Calu3 (cell line): ENCODE measurements around the gene RERE. TPM values are rescaled to one million over a fixed set of nuclear protein-coding genes. Genes with fewer than 3 reads are reported as not detected.

Experiments
- BruUV-seq: library from RNA; stranded (reverse); fragments of 400-500 nt; replicated peaks from 2 replicates; lab custom pipeline; 2021; lab: Mats Ljungman, UMichigan
- CTCF ChIA-PET: fragments of 300-600 bp; sonication (Branson Sonifier 250); formaldehyde crosslinking; loops from one replicate; lab custom pipeline; 2022; ENCODE audit warnings: antibody characterized with exemption; lab: Charles Lee
- DNase-seq: peaks from one replicate; pipeline ENCODE4 v3.0.0; 2022
- H3K27ac Mint-ChIP-seq: one replicate; pipeline ENCODE4 v1.8.0; 2022; ENCODE audit warnings: mixed read lengths; ENCODE audit not compliant: unreplicated experiment
- H3K27me3 Mint-ChIP-seq: one replicate; pipeline ENCODE4 v1.8.0; 2022; ENCODE audit warnings: mixed read lengths; ENCODE audit not compliant: unreplicated experiment
- H3K36me3 Mint-ChIP-seq: one replicate; pipeline ENCODE4 v1.8.0; 2022; ENCODE audit warnings: mild to moderate bottlenecking, moderate library complexity, mixed read lengths; ENCODE audit not compliant: insufficient read depth, unreplicated experiment
- H3K4me1 Mint-ChIP-seq: one replicate; pipeline ENCODE4 v1.8.0; 2022; ENCODE audit warnings: mild to moderate bottlenecking, low read depth, mixed read lengths; ENCODE audit not compliant: unreplicated experiment
- H3K4me3 Mint-ChIP-seq: one replicate; pipeline ENCODE4 v1.8.0; 2022; ENCODE audit warnings: mild to moderate bottlenecking, low read depth, moderate library complexity, mixed read lengths; ENCODE audit not compliant: unreplicated experiment
- H3K9me3 Mint-ChIP-seq: one replicate; pipeline ENCODE4 v1.8.0; 2022; ENCODE audit warnings: low read depth, mixed read lengths; ENCODE audit not compliant: unreplicated experiment
- intact Hi-C: fragments of 100-400 bp; cut with micrococcal nuclease; formaldehyde crosslinking; loops from one replicate; pipeline ENCODE4 v1.10.0; 2022; ENCODE audit not compliant: unreplicated experiment
- total RNA-seq: library from RNA; stranded (reverse); gene quantifications from 2 replicates; pipeline ENCODE4 v1.2.3, GENCODE V29; 2022
- TF ChIP-seq, protein P1 (sequence below): fragments of 200-600 bp; IDR thresholded peaks from one replicate; pipeline ENCODE4 v1.8.0; 2022; ENCODE audit warnings: antibody characterized with exemption; ENCODE audit not compliant: unreplicated experiment

RERE gene
- total RNA-seq, 1 experiment from 2014 or later, result 45.9 TPM

DNA sequence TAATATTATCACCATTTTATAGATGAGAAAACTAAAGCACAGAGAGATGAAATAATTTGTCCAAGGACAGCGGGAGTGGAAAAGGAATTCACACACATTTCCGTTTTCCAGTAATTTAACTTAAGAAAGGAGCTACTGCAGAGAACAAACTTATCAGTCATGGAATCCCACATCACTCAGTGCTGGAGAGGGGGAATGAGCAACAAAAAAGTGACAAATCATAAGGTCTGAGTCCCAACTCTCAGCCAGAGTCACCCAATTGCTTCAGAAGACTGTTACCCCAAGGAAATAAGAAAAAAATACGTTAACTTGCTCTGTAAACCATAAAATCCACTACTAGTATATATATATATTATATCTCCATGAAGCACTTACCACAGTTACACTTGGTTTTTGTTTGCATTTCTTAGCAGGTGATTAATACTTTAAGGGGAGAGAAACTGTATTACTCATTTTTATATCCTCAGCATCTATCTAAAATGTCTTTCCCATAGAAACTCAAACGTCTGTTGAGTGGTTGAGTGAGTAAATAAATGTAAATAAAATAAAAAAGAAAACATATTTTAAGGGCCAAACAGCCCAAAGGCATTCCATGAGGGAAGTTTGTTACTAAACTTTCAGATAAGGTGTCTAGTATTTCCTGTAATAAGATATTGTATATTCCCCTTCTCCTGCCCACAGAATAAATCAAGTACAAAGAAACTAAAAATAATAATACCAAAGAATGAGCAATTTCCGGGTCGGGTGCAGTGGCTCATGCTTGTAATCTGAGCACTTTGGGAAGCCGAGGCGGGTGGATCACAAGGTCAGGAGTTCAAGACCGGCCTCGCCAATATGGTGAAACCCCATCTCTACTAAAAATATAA, 422.8 kb downstream of the RERE start:
- peaks cover 5% of the 10 kb centered on the region for H3K36me3 Mint-ChIP-seq
- TF ChIP-seq, protein P1, sequence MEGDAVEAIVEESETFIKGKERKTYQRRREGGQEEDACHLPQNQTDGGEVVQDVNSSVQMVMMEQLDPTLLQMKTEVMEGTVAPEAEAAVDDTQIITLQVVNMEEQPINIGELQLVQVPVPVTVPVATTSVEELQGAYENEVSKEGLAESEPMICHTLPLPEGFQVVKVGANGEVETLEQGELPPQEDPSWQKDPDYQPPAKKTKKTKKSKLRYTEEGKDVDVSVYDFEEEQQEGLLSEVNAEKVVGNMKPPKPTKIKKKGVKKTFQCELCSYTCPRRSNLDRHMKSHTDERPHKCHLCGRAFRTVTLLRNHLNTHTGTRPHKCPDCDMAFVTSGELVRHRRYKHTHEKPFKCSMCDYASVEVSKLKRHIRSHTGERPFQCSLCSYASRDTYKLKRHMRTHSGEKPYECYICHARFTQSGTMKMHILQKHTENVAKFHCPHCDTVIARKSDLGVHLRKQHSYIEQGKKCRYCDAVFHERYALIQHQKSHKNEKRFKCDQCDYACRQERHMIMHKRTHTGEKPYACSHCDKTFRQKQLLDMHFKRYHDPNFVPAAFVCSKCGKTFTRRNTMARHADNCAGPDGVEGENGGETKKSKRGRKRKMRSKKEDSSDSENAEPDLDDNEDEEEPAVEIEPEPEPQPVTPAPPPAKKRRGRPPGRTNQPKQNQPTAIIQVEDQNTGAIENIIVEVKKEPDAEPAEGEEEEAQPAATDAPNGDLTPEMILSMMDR, result no peak
- intact Hi-C loops, result no loop called here
- no peak overlapping the region for H3K4me3 Mint-ChIP-seq
- BruUV-seq, result no TSS peak
- peaks cover 50% of the 10 kb centered on the region for H3K4me1 Mint-ChIP-seq
- no peaks in the 10 kb centered on the region for H3K27me3 Mint-ChIP-seq
- peak; percentile 25 for DNase-seq
- H3K27ac Mint-ChIP-seq, result peak overlapping the region; percentile 17
- no peaks in the 10 kb centered on the region for H3K9me3 Mint-ChIP-seq
- CTCF ChIA-PET, result interaction anchor here (0.7 kb wide), 1 partner anchor 482 kb away, joined by 4 read pairs; no protein-coding TSS in a partner anchor

DNA sequence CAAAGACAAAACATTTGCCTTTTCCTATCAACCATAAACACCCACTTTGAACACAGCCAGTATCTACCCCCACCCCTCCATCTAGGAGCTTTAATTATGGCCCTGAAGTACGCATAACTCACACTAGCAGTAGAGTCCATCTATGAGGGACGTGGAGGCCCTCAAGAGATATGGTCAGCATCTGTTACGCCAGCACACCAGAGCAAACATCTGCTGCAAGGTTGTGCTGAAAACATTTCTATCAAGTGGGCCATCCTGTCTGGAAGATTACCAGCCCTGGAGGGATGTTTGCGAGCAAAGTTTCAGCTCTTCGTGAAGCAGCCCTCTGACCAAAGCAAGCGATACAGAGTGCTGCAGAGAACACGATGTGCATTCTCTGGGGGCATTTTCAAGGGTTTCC, 424.9 kb downstream of the RERE start:
- H3K4me1 Mint-ChIP-seq, result peaks cover 40% of the 10 kb centered on the region
- intact Hi-C loops, result no loop called here
- no TSS peak for BruUV-seq
- H3K27me3 Mint-ChIP-seq, result no peaks in the 10 kb centered on the region
- H3K4me3 Mint-ChIP-seq, result no peak overlapping the region
- CTCF ChIA-PET, result no interaction called here
- DNase-seq, result no peak
- no peaks in the 10 kb centered on the region for H3K9me3 Mint-ChIP-seq
- no peaks in the 10 kb centered on the region for H3K36me3 Mint-ChIP-seq
- TF ChIP-seq, protein P1, result no peak
- no peak overlapping the region for H3K27ac Mint-ChIP-seq

DNA sequence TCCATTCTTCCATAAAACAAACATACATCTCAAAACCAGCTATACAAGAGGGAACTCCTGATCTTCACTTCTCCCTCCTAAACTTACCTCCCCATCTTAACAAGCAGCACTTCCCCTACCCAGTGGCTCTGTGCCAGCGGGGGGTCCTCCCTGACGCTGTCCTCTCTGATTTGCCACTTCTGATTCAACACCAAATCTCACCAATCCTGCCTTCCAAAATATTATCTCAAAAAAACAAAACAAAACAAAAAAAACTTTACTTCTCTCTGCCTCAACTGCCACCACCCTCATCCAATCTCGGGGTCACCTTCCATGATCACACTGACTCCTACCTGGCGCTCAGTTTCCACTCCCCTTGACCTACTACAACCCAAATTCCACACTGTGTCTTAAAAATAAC, 426.7 kb downstream of the RERE start:
- CTCF ChIA-PET, result no interaction called here
- Mint-ChIP-seq H3K4me3 (no peak overlapping the region), H3K27ac (no peak overlapping the region), H3K4me1 (peaks cover 40% of the 10 kb centered on the region), H3K9me3 (no peaks in the 10 kb centered on the region), H3K36me3 (no peaks in the 10 kb centered on the region), H3K27me3 (no peaks in the 10 kb centered on the region)
- TF ChIP-seq, protein P1, result no peak
- intact Hi-C loops, result no loop called here
- no TSS peak for BruUV-seq
- DNase-seq, result no peak

DNA sequence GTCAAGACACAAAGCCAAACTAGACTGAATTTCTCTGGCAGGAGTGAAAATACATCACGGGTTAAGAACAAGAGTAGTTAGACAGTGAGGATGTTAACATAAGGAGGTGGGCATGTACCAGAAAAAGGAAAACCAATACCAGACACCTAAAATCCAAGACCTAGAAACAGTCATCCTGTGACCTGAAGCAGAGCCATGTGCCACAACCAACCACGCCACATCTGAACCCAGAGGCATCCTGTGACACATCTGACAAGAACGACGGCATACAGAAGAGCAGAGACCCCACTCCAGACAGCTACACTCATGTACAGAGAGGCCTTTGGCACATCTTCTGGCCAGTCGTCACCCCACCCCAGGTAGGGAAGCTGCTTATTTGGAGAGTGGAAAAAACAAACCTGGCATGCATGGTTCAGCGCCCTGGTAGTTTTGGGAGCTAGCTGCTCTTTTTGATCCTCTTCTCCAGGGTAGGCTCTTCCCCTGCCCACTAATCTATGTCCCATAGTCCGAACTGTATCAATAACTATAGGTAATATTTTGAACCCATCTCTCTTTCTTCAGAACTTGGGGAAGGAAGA, 427.4 kb downstream of the RERE start:
- no peak overlapping the region for H3K27ac Mint-ChIP-seq
- no peak overlapping the region for H3K4me3 Mint-ChIP-seq
- no peak for DNase-seq
- no peaks in the 10 kb centered on the region for H3K36me3 Mint-ChIP-seq
- H3K4me1 Mint-ChIP-seq, result peaks cover 40% of the 10 kb centered on the region
- intact Hi-C loops, result no loop called here
- no TSS peak for BruUV-seq
- TF ChIP-seq, protein P1, result no peak
- H3K27me3 Mint-ChIP-seq, result no peaks in the 10 kb centered on the region
- CTCF ChIA-PET, result no interaction called here
- H3K9me3 Mint-ChIP-seq, result no peaks in the 10 kb centered on the region
